K562 (cell line): ENCODE results near the gene LHX3. TPM values are rescaled to one million over a fixed set of nuclear protein-coding genes. Genes with fewer than 3 reads are reported as not detected.

Source experiments
- ADNP ChIP-seq: fragments of 200-800 bp; sonication (Bioruptor generic); IDR thresholded peaks from 2 replicates; pipeline ENCODE4 v1.6.1; 2016; ENCODE audit warnings: missing genetic modification characterization, missing compliant biosample characterization
- TAL1 ChIP-seq: fragments of 450-650 bp; IDR thresholded peaks from 2 replicates; pipeline ENCODE4 v1.6.1; 2016; ENCODE audit warnings: mild to moderate bottlenecking
- polyA plus RNA-seq, 8 experiments: library from polyadenylated mRNA; depleted of rRNA in 4 of 8; stranded (reverse) in 5 of 8; unstranded in 3 of 8; fragments of >200 nt; fragmentation: Nextera tagmentation in 2 of 8; fragmentation: Illumina TruSeq in 1 of 8; extraction: Ambion mirVana in 2 of 8; extraction: Trizol in 1 of 8; gene quantifications; 2 replicates each; pipeline versions ENCODE4 v1.2.1 to v1.2.3, GENCODE V29; 2011 to 2014; ENCODE audit warnings: inconsistent platforms in 1 of 8, missing spikeins in 1 of 8
- total RNA-seq, 7 experiments: library from RNA; depleted of rRNA in 6 of 7; stranded (reverse); fragments of >200 nt in 6 of 7; fragmentation: Illumina TruSeq in 2 of 7; extraction: Trizol in 2 of 7; gene quantifications; 2 replicates each; pipeline versions ENCODE4 v1.2.1 to v1.2.3, GENCODE V29; 2011 to 2021; ENCODE audit warnings: low replicate concordance in 1 of 7
- TF ChIP-seq, protein P1 (sequence below), 2 experiments: fragments of 450-650 bp; IDR thresholded peaks; 2 replicates each; pipeline ENCODE4 v1.6.1; 2016; ENCODE audit warnings: mild to moderate bottlenecking in 2 of 2, borderline replicate concordance in 1 of 2, low read depth in 1 of 2, moderate library complexity in 1 of 2

LHX3 gene
- total and polyA plus RNA-seq, 9 of the 15 experiments (the other 6 are each of a cell fraction or from before 2014, with no cell fraction given): 0.09 TPM; not detected in 8

DNA sequence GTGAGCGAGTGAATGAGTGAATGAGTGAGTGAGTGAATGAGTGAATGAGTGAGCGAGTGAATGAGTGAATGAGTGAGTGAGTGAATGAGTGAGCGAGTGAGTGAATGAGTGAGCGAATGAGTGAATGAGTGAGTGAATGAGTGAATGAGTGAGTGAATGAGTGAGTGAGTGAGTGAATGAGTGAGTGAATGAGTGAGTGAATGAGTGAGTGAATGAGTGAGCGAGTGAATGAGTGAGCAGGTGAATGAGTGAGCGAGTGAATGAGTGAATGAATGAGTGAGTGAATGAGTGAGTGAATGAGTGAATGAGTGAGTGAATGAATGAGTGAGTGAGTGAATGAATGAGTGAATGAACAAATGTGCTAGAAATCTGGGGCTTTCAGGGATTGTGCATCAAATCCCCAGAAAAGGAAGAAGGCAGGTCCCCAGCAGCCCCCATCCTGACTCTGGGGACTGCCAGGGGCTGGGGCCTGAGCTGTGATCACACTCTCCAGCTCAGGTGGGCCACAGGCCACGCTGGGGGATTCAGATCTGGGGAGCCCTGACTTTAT, 54.2 kb downstream of the LHX3 start (continued):
- TF ChIP-seq, protein P1, sequence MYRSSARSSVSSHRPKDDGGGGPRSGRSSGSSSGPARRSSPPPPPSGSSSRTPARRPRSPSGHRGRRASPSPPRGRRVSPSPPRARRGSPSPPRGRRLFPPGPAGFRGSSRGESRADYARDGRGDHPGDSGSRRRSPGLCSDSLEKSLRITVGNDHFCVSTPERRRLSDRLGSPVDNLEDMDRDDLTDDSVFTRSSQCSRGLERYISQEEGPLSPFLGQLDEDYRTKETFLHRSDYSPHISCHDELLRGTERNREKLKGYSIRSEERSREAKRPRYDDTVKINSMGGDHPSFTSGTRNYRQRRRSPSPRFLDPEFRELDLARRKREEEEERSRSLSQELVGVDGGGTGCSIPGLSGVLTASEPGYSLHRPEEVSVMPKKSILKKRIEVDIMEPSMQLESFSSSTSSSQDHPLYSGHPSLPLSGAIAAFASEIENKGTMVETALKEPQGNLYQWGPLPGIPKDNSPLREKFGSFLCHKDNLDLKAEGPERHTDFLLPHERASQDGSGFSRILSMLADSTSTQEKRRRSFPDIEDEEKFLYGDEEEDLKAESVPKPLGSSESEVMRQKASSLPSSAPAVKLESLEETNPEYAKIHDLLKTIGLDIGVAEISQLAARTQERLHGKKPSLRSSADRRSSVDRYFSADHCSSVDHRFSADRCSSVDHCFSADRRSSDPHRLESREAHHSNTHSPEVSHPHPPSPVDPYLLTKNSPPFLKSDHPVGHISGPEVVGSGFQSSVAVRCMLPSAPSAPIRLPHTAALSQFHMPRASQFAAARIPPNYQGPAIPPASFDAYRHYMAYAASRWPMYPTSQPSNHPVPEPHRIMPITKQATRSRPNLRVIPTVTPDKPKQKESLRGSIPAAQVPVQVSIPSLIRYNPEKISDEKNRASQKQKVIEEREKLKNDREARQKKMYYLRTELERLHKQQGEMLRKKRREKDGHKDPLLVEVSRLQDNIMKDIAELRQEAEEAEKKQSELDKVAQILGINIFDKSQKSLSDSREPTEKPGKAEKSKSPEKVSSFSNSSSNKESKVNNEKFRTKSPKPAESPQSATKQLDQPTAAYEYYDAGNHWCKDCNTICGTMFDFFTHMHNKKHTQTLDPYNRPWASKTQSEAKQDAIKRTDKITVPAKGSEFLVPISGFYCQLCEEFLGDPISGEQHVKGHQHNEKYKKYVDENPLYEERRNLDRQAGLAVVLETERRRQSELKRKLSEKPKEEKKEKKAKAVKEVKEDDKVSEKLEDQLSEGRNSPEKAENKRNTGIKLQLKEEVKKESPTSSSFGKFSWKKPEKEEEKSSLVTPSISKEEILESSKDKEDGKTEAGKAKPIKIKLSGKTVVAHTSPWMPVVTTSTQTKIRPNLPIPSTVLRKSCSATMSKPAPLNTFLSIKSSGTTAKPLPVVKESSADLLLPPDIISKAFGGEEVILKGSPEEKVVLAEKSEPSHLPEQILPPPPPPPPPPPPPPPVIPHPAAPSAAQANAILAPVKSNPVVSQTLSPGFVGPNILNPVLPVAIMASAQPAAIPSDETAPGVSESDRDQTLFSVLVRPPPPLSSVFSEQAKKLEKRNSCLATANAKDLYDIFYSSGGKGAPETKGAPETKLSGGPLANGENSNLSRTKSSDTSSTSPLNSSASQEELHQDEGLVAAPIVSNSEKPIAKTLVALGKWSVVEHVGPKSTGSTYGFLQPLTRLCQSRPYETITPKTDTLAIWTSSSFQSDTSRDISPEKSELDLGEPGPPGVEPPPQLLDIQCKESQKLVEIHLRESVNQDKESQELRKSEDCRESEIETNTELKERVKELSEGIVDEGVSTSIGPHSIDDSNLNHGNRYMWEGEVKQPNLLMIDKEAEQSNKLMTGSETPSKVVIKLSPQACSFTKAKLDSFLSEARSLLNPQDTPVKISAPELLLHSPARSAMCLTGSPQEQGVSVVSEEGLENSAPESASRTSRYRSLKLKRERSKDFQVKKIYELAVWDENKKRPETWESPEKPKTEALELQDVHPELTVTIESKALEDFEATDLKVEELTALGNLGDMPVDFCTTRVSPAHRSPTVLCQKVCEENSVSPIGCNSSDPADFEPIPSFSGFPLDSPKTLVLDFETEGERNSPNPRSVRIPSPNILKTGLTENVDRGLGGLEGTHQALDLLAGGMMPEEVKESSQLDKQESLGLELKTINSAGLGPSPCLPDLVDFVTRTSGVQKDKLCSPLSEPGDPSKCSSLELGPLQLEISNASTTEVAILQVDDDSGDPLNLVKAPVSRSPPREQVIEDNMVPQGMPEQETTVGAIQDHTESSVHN (IDR thresholded peaks at IDR 0.05; ENCODE audit: borderline replicate concordance in 1 of 2, low read depth in 1 of 2): peak in 1 of 2 experiments; percentile 89; a peak in 2 of 4 replicates
- TF ChIP-seq TAL1 (0 out of 2 replicates have a peak, but pooled peaks have one; percentile 32), ADNP (tag) (peak; percentile 61; the same call in 1 of the 2 replicates)
